Breast epithelium (tissue), 3 donors: ENCODE measurements around the gene PDE4D.

Experiments
- CTCF ChIP-seq, 3 donors: fragments of 450-650 bp; IDR thresholded peaks; one replicate each; pipeline ENCODE4 v1.5.1; 2016 to 2017; ENCODE audit warnings: antibody characterized with exemption in 3 of 3, mild to moderate bottlenecking in 3 of 3, moderate library complexity in 3 of 3
- POLR2A ChIP-seq: fragments of 450-650 bp; IDR thresholded peaks from one replicate; pipeline ENCODE4 v1.6.1; 2016; ENCODE audit warnings: antibody characterized with exemption, mild to moderate bottlenecking, moderate library complexity
- POLR2AphosphoS5 ChIP-seq, 3 donors: sonication (generic); formaldehyde crosslinking; IDR thresholded peaks; one replicate each; pipeline ENCODE4 v1.6.1; 2017; ENCODE audit warnings: antibody characterized with exemption in 3 of 3

- TF ChIP-seq CTCF (IDR thresholded peaks at IDR 0.05) (no peak), POLR2A (no peak), POLR2AphosphoS5 (IDR thresholded peaks at IDR 0.05) (no peak)
Observed at GRCh38 chr5:59682542-59682941, 211.0 kb downstream of the PDE4D start.
